ENCODE results near the gene CCND1. TPM values are rescaled to one million over a fixed set of nuclear protein-coding genes. Genes with fewer than 3 reads are reported as not detected.
"Not testable (repeated sequence)": the region's sequence is repeated elsewhere in the genome, so short reads cannot be mapped to it uniquely, and the experiment has no call there.

Gene CCND1
- total RNA-seq, 5 donors from 2014 or later (not counting 1 experiment from before 2014, with no cell fraction given) = 1.0 to 4.2 (median 2.8) TPM

GRCh38 chr11:69685348-69685747, 44.4 kb downstream of the CCND1 start:
- DNase-seq = no peak
- Mint-ChIP-seq H3K27me3 (peaks cover 18 to 34% of the 10 kb centered on the region in 2 donors), H3K4me1 (peaks cover 6 to 8% (median 7%) of the 10 kb centered on the region in 3 donors), H3K9me3 (no peaks in the 10 kb centered on the region), H3K4me3 (peak overlapping the region; percentile 28 to 65 (median 51)), H3K36me3 (no peaks in the 10 kb centered on the region), H3K27ac (no peak overlapping the region)
- Histone ChIP-seq H3K27me3 (replicated peaks in 1 of 2; ENCODE audit: control insufficient read depth in 2 of 2, extremely low read depth in 1 of 2, insufficient read depth in 2 of 2, low read length in 1 of 2) (peaks cover 5 to 38% of the 10 kb centered on the region in 2 experiments), H3K4me1 (ENCODE audit: control insufficient read depth in 1 of 2, extremely low read depth in 1 of 2, insufficient read depth in 2 of 2, low read length in 2 of 2) (peaks cover 0 to 8% of the 10 kb centered on the region in 2 experiments), H3K4me3 (ENCODE audit: control insufficient read depth in 1 of 2, extremely low read depth in 1 of 2, low read length in 1 of 2) (no peak overlapping the region), H3K36me3 (ENCODE audit: control insufficient read depth in 2 of 2, extremely low read depth in 1 of 2, insufficient read depth in 1 of 2, low read length in 1 of 2) (no peaks in the 10 kb centered on the region), H3K9me3 (no peaks in the 10 kb centered on the region), H3K27ac (ENCODE audit: low read length) (no peak overlapping the region)
- ATAC-seq (replicated peaks in 1 of 4) = no peak
- ChIA-PET POLR2A (no interaction called here), CTCF (interaction anchor here in 1 of 2 donors (0.6 kb wide), 1 partner anchor 202 kb away, joined by 5 read pairs; no protein-coding TSS in a partner anchor)
- WGBS (ENCODE audit: insufficient coverage) = 46% methylated on average over 7 of the region's 8 CpGs

- Mint-ChIP-seq H3K9me3 (no peaks in the 10 kb centered on the region), H3K27ac (no peak overlapping the region), H3K4me3 (peak overlapping the region in 1 of 3 donors; percentile 51), H3K36me3 (no peaks in the 10 kb centered on the region), H3K4me1 (peaks cover 6 to 8% (median 7%) of the 10 kb centered on the region in 3 donors), H3K27me3 (peaks cover 27 to 43% of the 10 kb centered on the region in 2 donors)
- DNase-seq = no peak
- ATAC-seq (replicated peaks in 1 of 4) = no peak
- CTCF ChIA-PET = no interaction called here
- Histone ChIP-seq H3K4me3 (ENCODE audit: control insufficient read depth in 1 of 2, extremely low read depth in 1 of 2, low read length in 1 of 2) (no peak overlapping the region), H3K27ac (ENCODE audit: low read length) (no peak overlapping the region), H3K36me3 (ENCODE audit: control insufficient read depth in 2 of 2, extremely low read depth in 1 of 2, insufficient read depth in 1 of 2, low read length in 1 of 2) (no peaks in the 10 kb centered on the region), H3K4me1 (ENCODE audit: control insufficient read depth in 1 of 2, extremely low read depth in 1 of 2, insufficient read depth in 2 of 2, low read length in 2 of 2) (peaks cover 0 to 8% of the 10 kb centered on the region in 2 experiments), H3K9me3 (no peaks in the 10 kb centered on the region), H3K27me3 (replicated peaks in 1 of 2; ENCODE audit: control insufficient read depth in 2 of 2, extremely low read depth in 1 of 2, insufficient read depth in 2 of 2, low read length in 1 of 2) (peaks cover 5 to 42% of the 10 kb centered on the region in 2 experiments)
- POLR2A ChIA-PET = no interaction called here
- WGBS (ENCODE audit: insufficient coverage) = 73% methylated on average over 9 of the region's 13 CpGs
Measured at GRCh38 chr11:69686452-69686851, 45.5 kb downstream of the CCND1 start.

GRCh38 chr11:69686856-69687255, 45.9 kb downstream of the CCND1 start:
- H3K9me3 ChIP-seq = no peaks in the 10 kb centered on the region
- 82% methylated on average over 6 of the region's 8 CpGs for WGBS (ENCODE audit: insufficient coverage)
- Mint-ChIP-seq H3K36me3 (no peaks in the 10 kb centered on the region), H3K27me3 (peaks cover 31 to 47% of the 10 kb centered on the region in 2 donors), H3K27ac (no peak overlapping the region), H3K4me3 (no peak overlapping the region), H3K4me1 (peaks cover 6 to 8% (median 7%) of the 10 kb centered on the region in 3 donors), H3K9me3 (peaks cover 0 to 3% (median 0%) of the 10 kb centered on the region in 3 donors)
- H3K27me3 ChIP-seq (replicated peaks in 1 of 2; ENCODE audit: control insufficient read depth in 2 of 2, extremely low read depth in 1 of 2, insufficient read depth in 2 of 2, low read length in 1 of 2) = peaks cover 5 to 42% of the 10 kb centered on the region in 2 experiments
- ChIA-PET POLR2A (no interaction called here), CTCF (no interaction called here)
- H3K27ac ChIP-seq (ENCODE audit: low read length) = no peak overlapping the region
- ATAC-seq (replicated peaks in 1 of 4) (no peak), DNase-seq (no peak)
- H3K4me3 ChIP-seq (ENCODE audit: control insufficient read depth in 1 of 2, extremely low read depth in 1 of 2, low read length in 1 of 2) = no peak overlapping the region
- H3K4me1 ChIP-seq (ENCODE audit: control insufficient read depth in 1 of 2, extremely low read depth in 1 of 2, insufficient read depth in 2 of 2, low read length in 2 of 2) = peaks cover 0 to 8% of the 10 kb centered on the region in 2 experiments
- H3K36me3 ChIP-seq (ENCODE audit: control insufficient read depth in 2 of 2, extremely low read depth in 1 of 2, insufficient read depth in 1 of 2, low read length in 1 of 2) = no peaks in the 10 kb centered on the region

GRCh38 chr11:69687969-69688771, 47.2 kb downstream of the CCND1 start:
- H3K4me3 Mint-ChIP-seq; H3K27ac Mint-ChIP-seq; CTCF ChIA-PET; H3K4me3 ChIP-seq (ENCODE audit: control insufficient read depth in 1 of 2, extremely low read depth in 1 of 2, low read length in 1 of 2); H3K4me1 Mint-ChIP-seq; H3K36me3 ChIP-seq (ENCODE audit: control insufficient read depth in 2 of 2, extremely low read depth in 1 of 2, insufficient read depth in 1 of 2, low read length in 1 of 2); H3K9me3 ChIP-seq; DNase-seq; H3K9me3 Mint-ChIP-seq; POLR2A ChIA-PET; H3K36me3 Mint-ChIP-seq; ATAC-seq (replicated peaks in 1 of 4); H3K4me1 ChIP-seq (ENCODE audit: control insufficient read depth in 1 of 2, extremely low read depth in 1 of 2, insufficient read depth in 2 of 2, low read length in 2 of 2); H3K27ac ChIP-seq (ENCODE audit: low read length): not testable (repeated sequence)
- peaks cover 40 to 54% of the 10 kb centered on the region in 2 donors for H3K27me3 Mint-ChIP-seq
- 7% methylated on average over 1 of the region's 5 CpGs for WGBS (ENCODE audit: insufficient coverage)
- peaks cover 5 to 47% of the 10 kb centered on the region in 2 experiments for H3K27me3 ChIP-seq (replicated peaks in 1 of 2; ENCODE audit: control insufficient read depth in 2 of 2, extremely low read depth in 1 of 2, insufficient read depth in 2 of 2, low read length in 1 of 2)

- peaks cover 40 to 60% of the 10 kb centered on the region in 2 donors for H3K27me3 Mint-ChIP-seq
- Histone ChIP-seq H3K4me3 (ENCODE audit: control insufficient read depth in 1 of 2, extremely low read depth in 1 of 2, low read length in 1 of 2) (no peak overlapping the region), H3K36me3 (ENCODE audit: control insufficient read depth in 2 of 2, extremely low read depth in 1 of 2, insufficient read depth in 1 of 2, low read length in 1 of 2) (no peaks in the 10 kb centered on the region), H3K9me3 (no peaks in the 10 kb centered on the region), H3K27me3 (replicated peaks in 1 of 2; ENCODE audit: control insufficient read depth in 2 of 2, extremely low read depth in 1 of 2, insufficient read depth in 2 of 2, low read length in 1 of 2) (peaks cover 5 to 49% of the 10 kb centered on the region in 2 experiments), H3K27ac (ENCODE audit: low read length) (no peak overlapping the region), H3K4me1 (ENCODE audit: control insufficient read depth in 1 of 2, extremely low read depth in 1 of 2, insufficient read depth in 2 of 2, low read length in 2 of 2) (peaks cover 0 to 8% of the 10 kb centered on the region in 2 experiments)
- DNase-seq (no peak), ATAC-seq (replicated peaks in 1 of 4) (no peak)
- H3K9me3 Mint-ChIP-seq = peaks cover 0 to 3% (median 0%) of the 10 kb centered on the region in 3 donors
- no peak overlapping the region for H3K27ac Mint-ChIP-seq
- H3K36me3 Mint-ChIP-seq = no peaks in the 10 kb centered on the region
- H3K4me1 Mint-ChIP-seq = peaks cover 6 to 8% (median 7%) of the 10 kb centered on the region in 3 donors
- CTCF ChIA-PET = no interaction called here
- no peak overlapping the region for H3K4me3 Mint-ChIP-seq
- WGBS (ENCODE audit: insufficient coverage) = 83% methylated on average over 4 of the region's 5 CpGs
- POLR2A ChIA-PET = no interaction called here
Measured at GRCh38 chr11:69689484-69690319, 48.7 kb downstream of the CCND1 start.

- WGBS (ENCODE audit: insufficient coverage) = 74% methylated on average over 2 of the region's 2 CpGs
- H3K36me3 Mint-ChIP-seq = no peaks in the 10 kb centered on the region
- DNase-seq (no peak), ATAC-seq (replicated peaks in 1 of 4) (no peak)
- no peak overlapping the region for H3K4me3 Mint-ChIP-seq
- H3K27me3 ChIP-seq (replicated peaks in 1 of 2; ENCODE audit: control insufficient read depth in 2 of 2, extremely low read depth in 1 of 2, insufficient read depth in 2 of 2, low read length in 1 of 2) = peaks cover 5 to 42% of the 10 kb centered on the region in 2 experiments
- ChIA-PET POLR2A (no interaction called here), CTCF (interaction anchor here (0.7 to 1.4 kb wide), 2 partner anchors 110 to 407 kb away, joined by 3 read pairs; no protein-coding TSS in a partner anchor)
- no peaks in the 10 kb centered on the region for H3K4me1 Mint-ChIP-seq
- no peaks in the 10 kb centered on the region for H3K4me1 ChIP-seq (ENCODE audit: control insufficient read depth in 1 of 2, extremely low read depth in 1 of 2, insufficient read depth in 2 of 2, low read length in 2 of 2)
- H3K9me3 Mint-ChIP-seq = peaks cover 0 to 3% (median 0%) of the 10 kb centered on the region in 3 donors
- H3K4me3 ChIP-seq (ENCODE audit: control insufficient read depth in 1 of 2, extremely low read depth in 1 of 2, low read length in 1 of 2) = no peak overlapping the region
- no peaks in the 10 kb centered on the region for H3K36me3 ChIP-seq (ENCODE audit: control insufficient read depth in 2 of 2, extremely low read depth in 1 of 2, insufficient read depth in 1 of 2, low read length in 1 of 2)
- no peak overlapping the region for H3K27ac Mint-ChIP-seq
- H3K27me3 Mint-ChIP-seq = peaks cover 47 to 68% of the 10 kb centered on the region in 2 donors
- H3K9me3 ChIP-seq = no peaks in the 10 kb centered on the region
- no peak overlapping the region for H3K27ac ChIP-seq (ENCODE audit: low read length)
Measured at GRCh38 chr11:69691463-69691862, 50.5 kb downstream of the CCND1 start.

Measured in T-cell (primary cell).